Activated CD4-positive, alpha-beta memory T cell treated with anti-CD3 and anti-CD28 coated beads, Interleukin-2, amount 10 ng/mL, durations not matched to agents 7 days and 5 days (primary cell): ENCODE data around the gene SH3GL2. TPM values are rescaled to one million over a fixed set of nuclear protein-coding genes. Genes with fewer than 3 reads are reported as not detected.

Experiments
- CTCF ChIA-PET: fragments of 350-600 bp; sonication (Branson Sonifier 250); formaldehyde crosslinking; loops from one replicate; lab custom pipeline; 2021; ENCODE audit warnings: antibody characterized with exemption, inconsistent platforms; lab: Charles Lee
- POLR2A ChIA-PET: fragments of 350-600 bp; sonication (Branson Sonifier 250); formaldehyde crosslinking; loops from one replicate; lab custom pipeline; 2021; ENCODE audit warnings: antibody characterized with exemption; lab: Charles Lee
- DNase-seq: peaks from one replicate; pipeline ENCODE4 v3.0.0-alpha.2; 2020
- H3K27ac Mint-ChIP-seq: one replicate; pipeline ENCODE4 v1.8.0; 2021; ENCODE audit warnings: mild to moderate bottlenecking, mixed read lengths
- H3K27me3 Mint-ChIP-seq: one replicate; pipeline ENCODE4 v1.8.0; 2021; ENCODE audit warnings: mixed read lengths
- H3K36me3 Mint-ChIP-seq: one replicate; pipeline ENCODE4 v1.8.0; 2021; ENCODE audit warnings: low read depth, mixed read lengths
- H3K4me1 Mint-ChIP-seq: one replicate; pipeline ENCODE4 v1.8.0; 2021; ENCODE audit warnings: mixed read lengths
- H3K4me3 Mint-ChIP-seq: one replicate; pipeline ENCODE4 v1.8.0; 2021; ENCODE audit warnings: mild to moderate bottlenecking, mixed read lengths
- H3K9me3 Mint-ChIP-seq: one replicate; pipeline ENCODE4 v1.8.0; 2021; ENCODE audit warnings: mixed read lengths
- total RNA-seq, 2 experiments: library from RNA; stranded (reverse); gene quantifications; one replicate each; pipeline ENCODE4 v1.2.3, GENCODE V29; 2021

Gene SH3GL2
- total RNA-seq = not detected

- Mint-ChIP-seq H3K36me3 (no peaks in the 10 kb centered on the region), H3K27ac (no peak within 1 kb of the TSS), H3K9me3 (peaks cover 5% of the 10 kb centered on the region), H3K4me3 (no peak within 1 kb of the TSS), H3K27me3 (peaks cover 22% of the 10 kb centered on the region), H3K4me1 (peaks cover 4% of the 10 kb centered on the region)
- CTCF ChIA-PET = no interaction called here
- POLR2A ChIA-PET = no interaction called here
- DNase-seq = no peak
Observed at GRCh38 chr9:17578911-17579793, at the start of gene SH3GL2. SH3GL2 (plus strand) TSS chr9:17579066.

DNA sequence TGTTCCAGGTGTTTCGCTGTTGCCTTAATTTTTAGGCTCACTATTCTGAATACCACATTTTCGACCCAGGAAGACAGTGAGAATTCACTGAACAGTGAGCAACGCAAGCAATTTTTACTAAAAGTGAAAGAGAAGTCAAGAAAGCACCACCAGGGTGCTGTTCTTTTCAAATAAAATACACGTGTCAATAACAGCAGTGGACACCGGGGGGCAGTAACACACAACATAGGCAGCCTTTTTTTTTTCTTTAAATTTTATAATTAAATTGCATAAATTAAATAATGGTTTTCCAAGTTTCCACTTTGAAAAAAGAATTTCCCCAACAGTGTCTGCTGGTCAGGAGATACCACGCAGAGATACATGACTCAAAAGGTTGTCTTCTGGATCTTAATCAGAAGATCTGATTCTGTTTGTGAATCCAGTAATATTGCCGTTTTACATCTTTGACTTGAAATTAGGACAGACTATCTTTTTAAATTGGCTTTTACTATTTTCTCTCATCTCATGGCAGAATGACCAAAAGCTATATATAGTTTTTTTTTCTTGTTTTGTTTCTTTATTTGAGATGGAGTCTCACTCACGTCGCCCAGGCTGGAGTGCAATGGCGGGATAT is 47.1 kb upstream of the SH3GL2 start:
- Mint-ChIP-seq H3K36me3 (no peaks in the 10 kb centered on the region), H3K9me3 (no peaks in the 10 kb centered on the region), H3K27ac (no peak overlapping the region), H3K27me3 (no peaks in the 10 kb centered on the region), H3K4me1 (no peaks in the 10 kb centered on the region), H3K4me3 (no peak overlapping the region)
- no peak for DNase-seq
- CTCF ChIA-PET = interaction anchor here (1.2 kb wide), 1 partner anchor 18 kb away, joined by 3 read pairs; no protein-coding TSS in a partner anchor
- POLR2A ChIA-PET = no interaction called here

DNA sequence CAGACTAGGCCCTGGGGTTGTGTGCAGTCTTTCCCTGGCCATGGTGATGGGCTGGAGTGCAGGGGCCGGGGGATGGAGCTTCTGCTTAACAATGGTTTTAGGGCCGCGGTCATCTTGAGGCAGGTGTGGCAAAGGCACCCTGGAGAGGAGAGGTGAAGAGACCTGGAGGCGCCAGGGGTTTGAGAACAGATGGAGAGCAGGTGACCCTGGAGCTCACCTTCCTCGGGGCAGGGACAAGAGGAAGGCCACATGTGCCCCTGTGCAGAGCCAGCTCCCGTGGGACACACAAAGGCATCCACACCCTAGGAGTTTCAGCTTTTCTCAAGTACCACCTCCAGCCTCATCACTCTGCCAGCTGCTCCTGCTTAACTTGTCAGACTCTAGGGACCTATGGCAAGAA is 46.4 kb upstream of the SH3GL2 start:
- Mint-ChIP-seq H3K27ac (no peak overlapping the region), H3K36me3 (no peaks in the 10 kb centered on the region), H3K27me3 (no peaks in the 10 kb centered on the region), H3K4me1 (no peaks in the 10 kb centered on the region), H3K4me3 (no peak overlapping the region), H3K9me3 (no peaks in the 10 kb centered on the region)
- CTCF ChIA-PET = interaction anchor here (1.2 kb wide), 1 partner anchor 18 kb away, joined by 3 read pairs; no protein-coding TSS in a partner anchor
- DNase-seq = no peak
- POLR2A ChIA-PET = no interaction called here

GRCh38 chr9:17535176-17535575 is 43.7 kb upstream of the SH3GL2 start:
- peaks cover 2% of the 10 kb centered on the region for H3K9me3 Mint-ChIP-seq
- H3K4me1 Mint-ChIP-seq = no peaks in the 10 kb centered on the region
- H3K4me3 Mint-ChIP-seq = no peak overlapping the region
- H3K36me3 Mint-ChIP-seq = no peaks in the 10 kb centered on the region
- DNase-seq = no peak
- H3K27ac Mint-ChIP-seq = no peak overlapping the region
- H3K27me3 Mint-ChIP-seq = no peaks in the 10 kb centered on the region
- ChIA-PET CTCF (no interaction called here), POLR2A (no interaction called here)

- H3K27ac Mint-ChIP-seq = no peak overlapping the region
- DNase-seq = no peak
- H3K9me3 Mint-ChIP-seq = peaks cover 2% of the 10 kb centered on the region
- no peaks in the 10 kb centered on the region for H3K4me1 Mint-ChIP-seq
- H3K4me3 Mint-ChIP-seq = no peak overlapping the region
- ChIA-PET POLR2A (no interaction called here), CTCF (no interaction called here)
- H3K36me3 Mint-ChIP-seq = no peaks in the 10 kb centered on the region
- no peaks in the 10 kb centered on the region for H3K27me3 Mint-ChIP-seq
Observed at GRCh38 chr9:17536027-17536426, 42.8 kb upstream of the SH3GL2 start.

DNA sequence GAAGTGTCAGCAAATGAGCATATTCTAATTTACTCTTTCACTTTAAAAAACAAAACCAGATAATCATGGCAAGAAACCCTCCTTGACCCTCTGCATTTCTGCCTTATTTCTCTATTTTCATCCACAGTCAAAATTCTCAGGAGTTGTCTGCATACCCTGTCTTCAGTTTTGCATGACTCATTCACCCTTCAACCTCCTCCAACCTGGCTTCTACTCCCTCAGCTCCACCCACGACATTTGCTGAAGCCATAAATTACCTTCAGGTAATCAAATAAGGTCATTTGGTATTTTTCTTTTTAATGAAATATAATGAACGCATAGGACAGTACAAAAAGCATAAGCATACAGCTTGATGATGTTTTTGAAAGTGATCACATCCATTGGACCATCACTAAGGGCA is 27.8 kb upstream of the SH3GL2 start:
- no peaks in the 10 kb centered on the region for H3K36me3 Mint-ChIP-seq
- peaks cover 3% of the 10 kb centered on the region for H3K9me3 Mint-ChIP-seq
- no peak for DNase-seq
- H3K4me1 Mint-ChIP-seq = no peaks in the 10 kb centered on the region
- H3K27ac Mint-ChIP-seq = no peak overlapping the region
- H3K27me3 Mint-ChIP-seq = no peaks in the 10 kb centered on the region
- no peak overlapping the region for H3K4me3 Mint-ChIP-seq
- ChIA-PET CTCF (no interaction called here), POLR2A (no interaction called here)

GRCh38 chr9:17555362-17556054 is 23.4 kb upstream of the SH3GL2 start:
- H3K4me3 Mint-ChIP-seq = no peak overlapping the region
- H3K27me3 Mint-ChIP-seq = no peaks in the 10 kb centered on the region
- H3K27ac Mint-ChIP-seq = no peak overlapping the region
- no peaks in the 10 kb centered on the region for H3K36me3 Mint-ChIP-seq
- ChIA-PET CTCF (no interaction called here), POLR2A (no interaction called here)
- H3K9me3 Mint-ChIP-seq = no peaks in the 10 kb centered on the region
- no peaks in the 10 kb centered on the region for H3K4me1 Mint-ChIP-seq
- DNase-seq = no peak

DNA sequence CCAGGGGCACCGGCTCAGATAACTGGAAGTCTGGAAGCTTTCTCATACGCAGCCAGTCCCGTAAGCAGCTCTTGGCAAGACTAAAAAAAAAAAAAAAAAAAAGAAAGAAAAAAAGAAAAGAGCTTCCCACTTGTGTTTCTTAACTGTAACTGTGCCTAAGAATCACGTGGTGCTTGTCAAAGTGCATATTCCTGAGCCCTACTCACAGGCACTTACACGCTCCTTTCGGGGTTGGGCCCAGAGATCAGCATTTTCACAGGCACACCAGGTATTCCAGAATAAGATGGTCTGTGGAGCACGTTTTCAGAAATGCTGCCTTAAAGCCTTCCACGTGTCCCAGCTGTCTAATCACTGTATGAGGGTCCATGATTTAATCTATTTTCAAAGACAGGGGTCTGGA is 22.6 kb upstream of the SH3GL2 start:
- Mint-ChIP-seq H3K27ac (no peak overlapping the region), H3K4me1 (no peaks in the 10 kb centered on the region), H3K27me3 (no peaks in the 10 kb centered on the region), H3K9me3 (no peaks in the 10 kb centered on the region), H3K36me3 (no peaks in the 10 kb centered on the region), H3K4me3 (no peak overlapping the region)
- ChIA-PET POLR2A (no interaction called here), CTCF (no interaction called here)
- DNase-seq = no peak

DNA sequence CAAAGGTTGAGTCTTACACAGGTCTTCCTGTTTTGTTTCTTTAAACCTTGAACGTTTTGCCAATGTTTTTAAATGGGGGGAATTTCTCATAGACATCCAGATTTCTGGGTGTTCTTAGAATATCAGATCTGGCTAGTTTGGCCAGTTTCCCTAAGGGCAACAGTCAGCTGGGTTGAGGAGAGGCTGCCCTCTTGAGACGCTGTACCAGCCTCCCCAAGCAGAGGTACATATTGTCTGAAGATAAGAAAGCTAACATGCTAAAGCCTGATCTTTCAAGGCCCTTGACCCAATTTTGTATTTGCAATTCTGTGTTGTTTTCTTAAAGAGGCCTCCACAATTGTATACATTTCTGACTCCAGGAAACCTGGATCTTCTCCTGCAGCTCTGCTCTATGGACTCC is 21.9 kb upstream of the SH3GL2 start:
- no peaks in the 10 kb centered on the region for H3K9me3 Mint-ChIP-seq
- H3K36me3 Mint-ChIP-seq = no peaks in the 10 kb centered on the region
- DNase-seq = no peak
- H3K27me3 Mint-ChIP-seq = no peaks in the 10 kb centered on the region
- no peak overlapping the region for H3K4me3 Mint-ChIP-seq
- H3K27ac Mint-ChIP-seq = no peak overlapping the region
- H3K4me1 Mint-ChIP-seq = no peaks in the 10 kb centered on the region
- ChIA-PET POLR2A (no interaction called here), CTCF (no interaction called here)

DNA sequence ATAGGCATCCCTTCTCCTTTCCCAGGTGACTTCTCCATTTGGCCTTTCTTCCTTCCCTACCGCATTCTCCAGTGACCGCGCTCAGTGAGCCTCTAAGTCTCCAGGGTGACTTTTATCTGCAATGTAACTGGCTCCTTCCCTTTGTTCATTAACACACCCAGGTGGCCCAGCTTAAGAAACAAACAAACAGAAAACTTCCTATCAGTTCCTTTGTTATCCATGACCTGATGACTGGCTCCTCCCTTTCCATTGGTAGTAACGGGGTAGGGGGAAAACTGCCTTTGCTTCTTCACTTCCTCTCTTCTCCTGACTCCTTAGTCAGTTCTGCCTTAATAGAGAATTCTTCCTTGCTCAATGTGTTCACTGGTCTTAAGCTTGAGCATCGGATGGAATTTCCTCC is 7.0 kb upstream of the SH3GL2 start:
- ChIA-PET POLR2A (no interaction called here), CTCF (no interaction called here)
- no peak for DNase-seq
- Mint-ChIP-seq H3K27me3 (no peaks in the 10 kb centered on the region), H3K27ac (no peak overlapping the region), H3K4me1 (no peaks in the 10 kb centered on the region), H3K36me3 (no peaks in the 10 kb centered on the region), H3K9me3 (peaks cover 8% of the 10 kb centered on the region), H3K4me3 (no peak overlapping the region)

DNA sequence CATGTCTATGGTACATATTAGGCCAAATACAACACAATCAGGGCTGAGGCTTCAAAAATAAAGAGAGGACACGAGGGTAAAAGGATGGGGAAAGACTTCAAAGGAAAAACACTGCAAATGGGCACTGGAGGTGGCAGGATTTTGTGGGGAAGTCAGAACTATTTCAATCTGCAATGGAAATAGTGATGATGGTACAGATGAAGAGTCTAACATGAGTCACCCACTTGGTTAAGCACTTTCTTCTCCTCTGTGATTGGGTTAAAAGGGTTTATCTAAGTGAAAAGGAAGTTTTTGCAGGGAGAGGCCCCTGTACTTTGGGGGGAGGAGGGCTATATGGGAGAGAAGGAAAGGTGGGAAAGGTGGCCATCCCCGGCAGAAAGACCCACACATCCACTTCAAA is 4.5 kb upstream of the SH3GL2 start:
- H3K27ac Mint-ChIP-seq = no peak overlapping the region
- H3K27me3 Mint-ChIP-seq = peaks cover 9% of the 10 kb centered on the region
- POLR2A ChIA-PET = no interaction called here

GRCh38 chr9:17578577-17578910 is 322 bp upstream of the SH3GL2 start:
- H3K4me3 Mint-ChIP-seq = no peak overlapping the region
- DNase-seq = no peak
- ChIA-PET CTCF (no interaction called here), POLR2A (no interaction called here)
- H3K36me3 Mint-ChIP-seq = no peaks in the 10 kb centered on the region
- no peak overlapping the region for H3K27ac Mint-ChIP-seq
- H3K9me3 Mint-ChIP-seq = peaks cover 5% of the 10 kb centered on the region
- H3K4me1 Mint-ChIP-seq = peaks cover 4% of the 10 kb centered on the region
- peaks cover 22% of the 10 kb centered on the region for H3K27me3 Mint-ChIP-seq

More for the DNA sequence above, 4.5 kb upstream of the SH3GL2 start:
- DNase-seq = no peak
- CTCF ChIA-PET = no interaction called here
- H3K4me1 Mint-ChIP-seq = peaks cover 2% of the 10 kb centered on the region
- H3K9me3 Mint-ChIP-seq = peaks cover 8% of the 10 kb centered on the region
- no peak overlapping the region for H3K4me3 Mint-ChIP-seq
- H3K36me3 Mint-ChIP-seq = no peaks in the 10 kb centered on the region

GRCh38 chr9:17580119-17580518 is 1.3 kb downstream of the SH3GL2 start:
- Mint-ChIP-seq H3K4me3 (no peak overlapping the region), H3K36me3 (no peaks in the 10 kb centered on the region), H3K27ac (no peak overlapping the region), H3K4me1 (peaks cover 4% of the 10 kb centered on the region), H3K9me3 (peaks cover 5% of the 10 kb centered on the region), H3K27me3 (peaks cover 22% of the 10 kb centered on the region)
- no peak for DNase-seq
- ChIA-PET POLR2A (no interaction called here), CTCF (no interaction called here)
